Ecto neural progenitor cell (in vitro differentiated cells): ENCODE data around the gene S100A3.
A peak's percentile ranks its signal among the peaks of the same experiment; 100 is the strongest.
"Not testable (repeated sequence)": the region's sequence is repeated elsewhere in the genome, so short reads cannot be mapped to it uniquely, and the experiment has no call there.

Experiments
- DNase-seq: peaks from one replicate; pipeline ENCODE4 v3.0.0-alpha.2; 2018; ENCODE audit warnings: low spot score

Gene S100A3

GRCh38 chr1:153568367-153569099 lies 19.5 kb upstream of the S100A3 start:
- peak; percentile 95 for DNase-seq

GRCh38 chr1:153567621-153568366 lies 18.7 kb upstream of the S100A3 start:
- no peak for DNase-seq

- peak; percentile 78 for DNase-seq
These were observed 17.6 kb upstream of the S100A3 start for GRCh38 chr1:153566414-153567371.

GRCh38 chr1:153565529-153566374 lies 16.7 kb upstream of the S100A3 start, which contains the start of gene S100A2:
Gene S100A2, minus strand, starts transcription at chr1:153565844. Its CDS starts 1,967 bp downstream, at chr1:153563877.
- peak; percentile 47 for DNase-seq

- peak; percentile 44 for DNase-seq
These were observed 14.9 kb upstream of the S100A3 start for GRCh38 chr1:153563991-153564390.

GRCh38 chr1:153563483-153563901 lies 14.4 kb upstream of the S100A3 start:
- no peak for DNase-seq

GRCh38 chr1:153562021-153562420 lies 13.0 kb upstream of the S100A3 start:
- DNase-seq = not testable (repeated sequence)

- no peak for DNase-seq
These were observed 12.5 kb upstream of the S100A3 start for GRCh38 chr1:153561466-153561985.

- no peak for DNase-seq
These were observed 11.9 kb upstream of the S100A3 start for GRCh38 chr1:153560771-153561465.

- no peak for DNase-seq
These were observed 11.2 kb upstream of the S100A3 start for GRCh38 chr1:153560241-153560640.

- no peak for DNase-seq
These were observed 8.8 kb upstream of the S100A3 start for GRCh38 chr1:153557877-153558276.

GRCh38 chr1:153556348-153556747 lies 7.3 kb upstream of the S100A3 start:
- no peak for DNase-seq

- DNase-seq = no peak
These were observed 4.9 kb upstream of the S100A3 start for GRCh38 chr1:153553830-153554541.

- DNase-seq = no peak
These were observed 4.0 kb upstream of the S100A3 start for GRCh38 chr1:153553096-153553495.

GRCh38 chr1:153552335-153552734 lies 3.3 kb upstream of the S100A3 start:
- DNase-seq = no peak

- no peak for DNase-seq
These were observed 1.9 kb upstream of the S100A3 start for GRCh38 chr1:153550827-153551500.

GRCh38 chr1:153550398-153550758 lies 1.3 kb upstream of the S100A3 start:
- DNase-seq = no peak

GRCh38 chr1:153549741-153550397 lies 811 bp upstream of the S100A3 start:
- DNase-seq = no peak
